ENCODE measurements around the gene FBRSL1.

DNA sequence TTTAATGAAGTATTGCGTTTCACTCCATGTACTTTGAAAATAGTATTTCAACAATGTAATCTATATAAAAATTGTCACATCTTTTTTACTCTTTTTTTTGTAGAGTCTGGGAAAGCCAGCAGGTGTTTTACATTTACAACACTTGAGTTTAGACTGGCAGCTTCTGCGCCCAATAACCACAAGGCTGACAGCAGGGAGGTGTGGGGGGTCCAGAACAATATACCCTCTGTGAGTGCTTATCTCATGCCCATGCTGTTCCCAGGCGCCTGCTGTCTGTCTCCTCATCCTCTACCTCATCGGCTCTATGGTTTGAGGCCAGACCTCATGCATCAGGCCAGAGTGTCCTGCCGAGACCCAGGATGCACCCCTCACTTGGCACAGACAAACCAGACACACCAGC, 24.9 kb downstream of the FBRSL1 start:
- TF ChIP-seq, protein P1, sequence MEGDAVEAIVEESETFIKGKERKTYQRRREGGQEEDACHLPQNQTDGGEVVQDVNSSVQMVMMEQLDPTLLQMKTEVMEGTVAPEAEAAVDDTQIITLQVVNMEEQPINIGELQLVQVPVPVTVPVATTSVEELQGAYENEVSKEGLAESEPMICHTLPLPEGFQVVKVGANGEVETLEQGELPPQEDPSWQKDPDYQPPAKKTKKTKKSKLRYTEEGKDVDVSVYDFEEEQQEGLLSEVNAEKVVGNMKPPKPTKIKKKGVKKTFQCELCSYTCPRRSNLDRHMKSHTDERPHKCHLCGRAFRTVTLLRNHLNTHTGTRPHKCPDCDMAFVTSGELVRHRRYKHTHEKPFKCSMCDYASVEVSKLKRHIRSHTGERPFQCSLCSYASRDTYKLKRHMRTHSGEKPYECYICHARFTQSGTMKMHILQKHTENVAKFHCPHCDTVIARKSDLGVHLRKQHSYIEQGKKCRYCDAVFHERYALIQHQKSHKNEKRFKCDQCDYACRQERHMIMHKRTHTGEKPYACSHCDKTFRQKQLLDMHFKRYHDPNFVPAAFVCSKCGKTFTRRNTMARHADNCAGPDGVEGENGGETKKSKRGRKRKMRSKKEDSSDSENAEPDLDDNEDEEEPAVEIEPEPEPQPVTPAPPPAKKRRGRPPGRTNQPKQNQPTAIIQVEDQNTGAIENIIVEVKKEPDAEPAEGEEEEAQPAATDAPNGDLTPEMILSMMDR (IDR thresholded peaks at IDR 0.05), result no peak
- TF ChIP-seq POLR2AphosphoS5 (IDR thresholded peaks at IDR 0.05), result no peak

Data from breast epithelium (tissue), 3 donors.